Parathyroid adenoma (tissue), 2 donors: ENCODE measurements around the gene GDI2.
"Not testable (repeated sequence)": the region's sequence is repeated elsewhere in the genome, so short reads cannot be mapped to it uniquely, and the experiment has no call there.

Source experiments
- H2AFZ ChIP-seq: fragments of 300-600 bp; sonication (generic); one replicate; pipeline ENCODE4 v1.7.0; 2017; ENCODE audit warnings: antibody characterized with exemption, mild to moderate bottlenecking
- H3K27ac ChIP-seq: fragments of 300-600 bp; sonication (generic); one replicate; pipeline ENCODE4 v1.7.0; 2017
- H3K27me3 ChIP-seq: fragments of 300-600 bp; sonication (generic); one replicate; pipeline ENCODE4 v1.7.0; 2017; ENCODE audit warnings: low read length; ENCODE audit not compliant: control insufficient read depth, insufficient read depth
- H3K36me3 ChIP-seq: fragments of 300-600 bp; sonication (generic); one replicate; pipeline ENCODE4 v1.7.0; 2017; ENCODE audit warnings: low read length; ENCODE audit not compliant: control insufficient read depth, insufficient read depth
- H3K4me1 ChIP-seq: fragments of 300-600 bp; sonication (generic); one replicate; pipeline ENCODE4 v1.7.0; 2017; ENCODE audit warnings: control low read depth
- H3K4me2 ChIP-seq: fragments of 300-600 bp; sonication (generic); one replicate; pipeline ENCODE4 v1.7.0; 2017; ENCODE audit warnings: low read length
- H3K4me3 ChIP-seq: fragments of 300-600 bp; sonication (generic); one replicate; pipeline ENCODE4 v1.7.0; 2017; ENCODE audit warnings: low read depth, low read length
- H3K79me2 ChIP-seq: fragments of 300-600 bp; sonication (generic); one replicate; pipeline ENCODE4 v1.7.0; 2017; ENCODE audit warnings: control low read depth
- H3K9ac ChIP-seq: fragments of 300-600 bp; sonication (generic); one replicate; pipeline ENCODE4 v1.7.0; 2017; ENCODE audit warnings: mild to moderate bottlenecking
- H3K9me3 ChIP-seq: fragments of 300-600 bp; sonication (generic); one replicate; pipeline ENCODE4 v1.7.0; 2017; ENCODE audit warnings: low read length; ENCODE audit not compliant: control insufficient read depth
- TF ChIP-seq, protein P1 (sequence below): fragments of 300-600 bp; sonication (generic); IDR thresholded peaks from one replicate; pipeline ENCODE4 v1.7.0; 2017; ENCODE audit warnings: antibody characterized with exemption, mild to moderate bottlenecking
- donor health status: primary hyperparathyroidism.

GDI2 gene

GRCh38 chr10:5827841-5828240 is 14.6 kb upstream of the GDI2 start:
- Histone ChIP-seq H3K27me3 (no peaks in the 10 kb centered on the region), H3K4me1 (no peaks in the 10 kb centered on the region), H3K9ac (no peak overlapping the region), H3K27ac (no peak overlapping the region), H3K36me3 (no peaks in the 10 kb centered on the region), H3K4me2 (no peak overlapping the region), H3K4me3 (no peak overlapping the region), H2AFZ (no peak overlapping the region), H3K9me3 (no peaks in the 10 kb centered on the region), H3K79me2 (no peaks in the 10 kb centered on the region)
- TF ChIP-seq, protein P1, sequence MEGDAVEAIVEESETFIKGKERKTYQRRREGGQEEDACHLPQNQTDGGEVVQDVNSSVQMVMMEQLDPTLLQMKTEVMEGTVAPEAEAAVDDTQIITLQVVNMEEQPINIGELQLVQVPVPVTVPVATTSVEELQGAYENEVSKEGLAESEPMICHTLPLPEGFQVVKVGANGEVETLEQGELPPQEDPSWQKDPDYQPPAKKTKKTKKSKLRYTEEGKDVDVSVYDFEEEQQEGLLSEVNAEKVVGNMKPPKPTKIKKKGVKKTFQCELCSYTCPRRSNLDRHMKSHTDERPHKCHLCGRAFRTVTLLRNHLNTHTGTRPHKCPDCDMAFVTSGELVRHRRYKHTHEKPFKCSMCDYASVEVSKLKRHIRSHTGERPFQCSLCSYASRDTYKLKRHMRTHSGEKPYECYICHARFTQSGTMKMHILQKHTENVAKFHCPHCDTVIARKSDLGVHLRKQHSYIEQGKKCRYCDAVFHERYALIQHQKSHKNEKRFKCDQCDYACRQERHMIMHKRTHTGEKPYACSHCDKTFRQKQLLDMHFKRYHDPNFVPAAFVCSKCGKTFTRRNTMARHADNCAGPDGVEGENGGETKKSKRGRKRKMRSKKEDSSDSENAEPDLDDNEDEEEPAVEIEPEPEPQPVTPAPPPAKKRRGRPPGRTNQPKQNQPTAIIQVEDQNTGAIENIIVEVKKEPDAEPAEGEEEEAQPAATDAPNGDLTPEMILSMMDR: no peak

DNA sequence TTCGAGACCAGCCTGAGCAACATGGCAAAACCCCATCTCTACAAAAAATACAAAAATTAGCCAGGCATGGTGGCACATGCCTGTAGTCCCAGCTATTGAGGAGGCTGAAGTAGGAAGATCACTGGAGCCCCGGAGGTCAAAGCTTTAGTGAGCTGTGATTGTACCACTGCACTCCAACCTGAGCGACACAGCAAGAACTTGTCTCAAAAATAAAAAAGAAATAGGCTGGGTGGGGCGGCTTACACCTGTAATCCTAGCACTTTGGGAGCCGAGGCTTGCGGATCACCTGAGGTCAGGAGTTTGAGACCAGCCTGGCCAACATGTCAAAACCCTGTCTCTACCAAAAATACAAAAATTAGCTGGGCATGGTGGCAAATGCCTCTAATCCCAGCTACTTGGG is 13.3 kb upstream of the GDI2 start:
- H3K27ac ChIP-seq, H3K4me2 ChIP-seq, H3K9ac ChIP-seq, H3K4me3 ChIP-seq, H3K79me2 ChIP-seq, H3K36me3 ChIP-seq, H3K4me1 ChIP-seq, H3K9me3 ChIP-seq, H3K27me3 ChIP-seq, H2AFZ ChIP-seq: not testable (repeated sequence)

- H3K27me3 ChIP-seq: no peaks in the 10 kb centered on the region
- H2AFZ ChIP-seq: no peak overlapping the region
- peaks cover 8% of the 10 kb centered on the region for H3K4me1 ChIP-seq
- H3K4me3 ChIP-seq: no peak overlapping the region
- no peaks in the 10 kb centered on the region for H3K9me3 ChIP-seq
- TF ChIP-seq, protein P1: no peak
- H3K9ac ChIP-seq: no peak overlapping the region
- no peak overlapping the region for H3K4me2 ChIP-seq
- H3K36me3 ChIP-seq: no peaks in the 10 kb centered on the region
- peaks cover 2% of the 10 kb centered on the region for H3K79me2 ChIP-seq
- H3K27ac ChIP-seq: no peak overlapping the region
Measured at GRCh38 chr10:5818894-5819293, 5.7 kb upstream of the GDI2 start.

DNA sequence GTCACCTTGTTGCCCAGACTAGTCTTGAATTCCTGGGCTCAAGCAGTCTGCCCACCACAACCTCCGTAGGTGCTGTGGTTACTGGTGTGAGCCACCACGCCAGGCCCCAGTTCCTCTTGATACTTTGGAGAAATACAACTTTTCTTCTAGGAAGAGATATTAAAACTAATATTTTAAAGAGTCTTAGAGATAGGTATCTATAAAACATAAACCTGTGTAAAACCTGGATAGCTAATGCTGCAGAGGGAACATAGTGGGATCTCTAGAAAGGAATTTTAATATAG is 4.8 kb upstream of the GDI2 start:
- Histone ChIP-seq H3K9me3 (no peaks in the 10 kb centered on the region), H3K4me2 (no peak overlapping the region), H3K9ac (no peak overlapping the region), H3K4me1 (peaks cover 8% of the 10 kb centered on the region), H3K27ac (no peak overlapping the region), H3K36me3 (no peaks in the 10 kb centered on the region), H3K27me3 (no peaks in the 10 kb centered on the region), H2AFZ (no peak overlapping the region), H3K79me2 (peaks cover 4% of the 10 kb centered on the region), H3K4me3 (no peak overlapping the region)
- TF ChIP-seq, protein P1: no peak

- Histone ChIP-seq H3K4me3 (no peak overlapping the region), H3K4me2 (no peak overlapping the region), H3K27me3 (no peaks in the 10 kb centered on the region), H3K27ac (no peak overlapping the region), H3K4me1 (peaks cover 8% of the 10 kb centered on the region), H3K9me3 (no peaks in the 10 kb centered on the region), H3K9ac (no peak overlapping the region), H3K79me2 (peaks cover 6% of the 10 kb centered on the region), H3K36me3 (no peaks in the 10 kb centered on the region), H2AFZ (no peak overlapping the region)
- TF ChIP-seq, protein P1: no peak
Measured at GRCh38 chr10:5817322-5818047, 4.3 kb upstream of the GDI2 start.
